GM12874 (cell line): ENCODE results near the gene STRAP.

Experiments used
- CTCF ChIP-seq: IDR thresholded peaks from 2 replicates; pipeline ENCODE4 v1.5.1; 2011; ENCODE audit warnings: low read depth, mild to moderate bottlenecking, control low read depth, low read length, moderate library complexity; ENCODE audit not compliant: insufficient read depth

Gene STRAP

GRCh38 chr12:15932327-15932726 is 50.1 kb downstream of the STRAP start:
- TF ChIP-seq CTCF, result no peak

GRCh38 chr12:15932971-15933370 is 50.8 kb downstream of the STRAP start:
- no peak for TF ChIP-seq CTCF

DNA sequence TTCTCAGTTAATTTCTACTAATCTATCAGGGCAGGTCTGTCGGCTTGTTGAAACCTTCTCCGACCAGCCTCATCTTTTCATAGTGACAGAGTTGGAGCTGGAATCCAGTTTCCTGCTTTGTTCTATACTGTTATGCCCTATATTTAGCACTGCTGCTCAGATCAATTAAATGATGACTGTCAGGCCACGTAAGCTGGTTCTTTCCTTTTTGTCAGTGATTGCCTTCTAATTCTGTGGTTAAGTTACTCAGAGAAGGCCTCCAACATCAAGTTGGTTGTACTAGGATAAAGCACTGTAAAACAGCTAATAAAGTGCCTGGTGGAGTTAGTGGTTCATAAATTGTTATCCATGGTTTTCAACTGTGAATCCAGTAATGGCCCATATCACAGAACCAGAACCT is 51.6 kb downstream of the STRAP start:
- TF ChIP-seq CTCF, result no peak

GRCh38 chr12:15936751-15937150 is 54.6 kb downstream of the STRAP start:
- no peak for TF ChIP-seq CTCF

- no peak for TF ChIP-seq CTCF
Measured at GRCh38 chr12:15937902-15938301, 55.7 kb downstream of the STRAP start.

DNA sequence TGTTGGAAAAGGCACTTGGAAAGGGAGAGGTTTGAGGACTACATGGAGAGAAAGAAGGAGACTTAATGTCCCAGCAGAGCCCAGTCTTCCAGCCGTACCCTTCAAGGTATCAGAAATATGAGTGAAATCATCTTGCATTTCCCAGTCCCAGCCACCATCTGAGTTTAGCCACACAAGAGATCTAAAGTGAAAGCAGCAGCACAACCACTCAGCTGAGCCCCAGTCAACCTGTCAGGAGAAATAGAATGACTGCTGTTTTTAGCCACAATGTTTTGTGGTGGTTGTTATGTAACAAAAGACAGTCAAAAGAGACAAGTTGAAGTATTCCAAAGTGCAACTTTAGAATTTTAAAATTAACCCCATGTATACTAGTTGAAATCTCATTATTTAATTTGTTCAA is 56.9 kb downstream of the STRAP start:
- TF ChIP-seq CTCF, result no peak

DNA sequence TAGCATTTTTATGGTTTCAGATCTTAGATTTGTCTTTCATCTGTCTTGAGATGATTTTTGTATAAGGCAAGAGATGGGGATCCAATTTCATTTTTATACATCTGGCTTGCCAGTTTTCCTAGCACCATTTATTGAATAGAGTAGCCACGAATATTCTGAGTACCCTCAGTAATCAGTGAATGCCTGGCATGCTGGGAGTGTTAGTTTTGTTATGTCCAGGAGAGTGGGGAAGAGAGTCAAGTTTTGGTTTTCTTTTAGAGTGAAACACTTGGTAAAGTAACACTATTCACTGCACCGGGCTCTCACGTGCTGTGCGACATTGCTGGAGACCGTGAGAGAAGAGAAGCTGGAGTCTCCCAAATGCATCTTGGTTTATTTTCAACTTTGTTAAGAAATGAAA is 60.3 kb downstream of the STRAP start:
- no peak for TF ChIP-seq CTCF
